ENCODE measurements around the gene KNG1.
"Not testable (repeated sequence)": the region's sequence is repeated elsewhere in the genome, so short reads cannot be mapped to it uniquely, and the experiment has no call there.

Gene KNG1

GRCh38 chr3:186708983-186709679 lies 8.0 kb upstream of the KNG1 start:
- DNase-seq (ENCODE audit: low spot score), result no peak

GRCh38 chr3:186710694-186711093 lies 6.5 kb upstream of the KNG1 start:
- DNase-seq (ENCODE audit: low spot score), result not testable (repeated sequence)

- DNase-seq (ENCODE audit: low spot score), result no peak
Observed at GRCh38 chr3:186713499-186713898, 3.7 kb upstream of the KNG1 start.

- no peak for DNase-seq (ENCODE audit: low spot score)
Observed at GRCh38 chr3:186719945-186720739, 3.0 kb downstream of the KNG1 start.

GRCh38 chr3:186722457-186722856 lies 5.3 kb downstream of the KNG1 start:
- no peak for DNase-seq (ENCODE audit: low spot score)

GRCh38 chr3:186724911-186725310 lies 7.8 kb downstream of the KNG1 start:
- DNase-seq (ENCODE audit: low spot score), result no peak

- no peak for DNase-seq (ENCODE audit: low spot score)
Observed at GRCh38 chr3:186732169-186732766, 15.1 kb downstream of the KNG1 start.

- DNase-seq (ENCODE audit: low spot score), result no peak
Observed at GRCh38 chr3:186742618-186743380, 25.6 kb downstream of the KNG1 start.

GRCh38 chr3:186743666-186744065 lies 26.5 kb downstream of the KNG1 start:
- no peak for DNase-seq (ENCODE audit: low spot score)

GRCh38 chr3:186746008-186746407 lies 28.8 kb downstream of the KNG1 start:
- peak; percentile 62 for DNase-seq (ENCODE audit: low spot score)

- no peak for DNase-seq (ENCODE audit: low spot score)
Observed at GRCh38 chr3:186750316-186750715, 33.2 kb downstream of the KNG1 start.

GRCh38 chr3:186751480-186751879 lies 34.3 kb downstream of the KNG1 start:
- no peak for DNase-seq (ENCODE audit: low spot score)

- no peak for DNase-seq (ENCODE audit: low spot score)
Observed at GRCh38 chr3:186754006-186754405, 36.8 kb downstream of the KNG1 start.

GRCh38 chr3:186754871-186755270 lies 37.7 kb downstream of the KNG1 start:
- DNase-seq (ENCODE audit: low spot score), result no peak

- no peak for DNase-seq (ENCODE audit: low spot score)
Observed at GRCh38 chr3:186757214-186757613, 40.1 kb downstream of the KNG1 start.

- no peak for DNase-seq (ENCODE audit: low spot score)
Observed at GRCh38 chr3:186757686-186758220, 40.6 kb downstream of the KNG1 start.

GRCh38 chr3:186759231-186759930 lies 42.2 kb downstream of the KNG1 start:
- DNase-seq (ENCODE audit: low spot score), result no peak

GRCh38 chr3:186760141-186760833 lies 43.1 kb downstream of the KNG1 start:
- DNase-seq (ENCODE audit: low spot score), result no peak

- no peak for DNase-seq (ENCODE audit: low spot score)
Observed at GRCh38 chr3:186760897-186761447, 43.8 kb downstream of the KNG1 start.

- no peak for DNase-seq (ENCODE audit: low spot score)
Observed at GRCh38 chr3:186772281-186772694, 55.1 kb downstream of the KNG1 start.

All from Ammon's horn (tissue), 1 donor.